ENCODE measurements around the gene CACNA2D4.

Gene CACNA2D4

GRCh38 chr12:1806301-1807086, 112.0 kb downstream of the CACNA2D4 start:
- DNase-seq (ENCODE audit: low read depth, low spot score) = no peak
- in situ Hi-C loops (cut with HindIII; ENCODE audit: low sequenced_read_pairs) = no loop called here
- TF ChIP-seq, protein P1, sequence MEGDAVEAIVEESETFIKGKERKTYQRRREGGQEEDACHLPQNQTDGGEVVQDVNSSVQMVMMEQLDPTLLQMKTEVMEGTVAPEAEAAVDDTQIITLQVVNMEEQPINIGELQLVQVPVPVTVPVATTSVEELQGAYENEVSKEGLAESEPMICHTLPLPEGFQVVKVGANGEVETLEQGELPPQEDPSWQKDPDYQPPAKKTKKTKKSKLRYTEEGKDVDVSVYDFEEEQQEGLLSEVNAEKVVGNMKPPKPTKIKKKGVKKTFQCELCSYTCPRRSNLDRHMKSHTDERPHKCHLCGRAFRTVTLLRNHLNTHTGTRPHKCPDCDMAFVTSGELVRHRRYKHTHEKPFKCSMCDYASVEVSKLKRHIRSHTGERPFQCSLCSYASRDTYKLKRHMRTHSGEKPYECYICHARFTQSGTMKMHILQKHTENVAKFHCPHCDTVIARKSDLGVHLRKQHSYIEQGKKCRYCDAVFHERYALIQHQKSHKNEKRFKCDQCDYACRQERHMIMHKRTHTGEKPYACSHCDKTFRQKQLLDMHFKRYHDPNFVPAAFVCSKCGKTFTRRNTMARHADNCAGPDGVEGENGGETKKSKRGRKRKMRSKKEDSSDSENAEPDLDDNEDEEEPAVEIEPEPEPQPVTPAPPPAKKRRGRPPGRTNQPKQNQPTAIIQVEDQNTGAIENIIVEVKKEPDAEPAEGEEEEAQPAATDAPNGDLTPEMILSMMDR (IDR thresholded peaks at IDR 0.05; ENCODE audit: low read depth, low read length) = no peak
- no peak overlapping the region for H3K4me3 ChIP-seq (ENCODE audit: low read depth, low read length)

- in situ Hi-C loops (cut with HindIII; ENCODE audit: low sequenced_read_pairs) = no loop called here
- TF ChIP-seq, protein P1 (IDR thresholded peaks at IDR 0.05; ENCODE audit: low read depth, low read length) = no peak
- DNase-seq (ENCODE audit: low read depth, low spot score) = no peak
- no peak overlapping the region for H3K4me3 ChIP-seq (ENCODE audit: low read depth, low read length)
Observed at GRCh38 chr12:1805441-1806081, 112.9 kb downstream of the CACNA2D4 start.

DNA sequence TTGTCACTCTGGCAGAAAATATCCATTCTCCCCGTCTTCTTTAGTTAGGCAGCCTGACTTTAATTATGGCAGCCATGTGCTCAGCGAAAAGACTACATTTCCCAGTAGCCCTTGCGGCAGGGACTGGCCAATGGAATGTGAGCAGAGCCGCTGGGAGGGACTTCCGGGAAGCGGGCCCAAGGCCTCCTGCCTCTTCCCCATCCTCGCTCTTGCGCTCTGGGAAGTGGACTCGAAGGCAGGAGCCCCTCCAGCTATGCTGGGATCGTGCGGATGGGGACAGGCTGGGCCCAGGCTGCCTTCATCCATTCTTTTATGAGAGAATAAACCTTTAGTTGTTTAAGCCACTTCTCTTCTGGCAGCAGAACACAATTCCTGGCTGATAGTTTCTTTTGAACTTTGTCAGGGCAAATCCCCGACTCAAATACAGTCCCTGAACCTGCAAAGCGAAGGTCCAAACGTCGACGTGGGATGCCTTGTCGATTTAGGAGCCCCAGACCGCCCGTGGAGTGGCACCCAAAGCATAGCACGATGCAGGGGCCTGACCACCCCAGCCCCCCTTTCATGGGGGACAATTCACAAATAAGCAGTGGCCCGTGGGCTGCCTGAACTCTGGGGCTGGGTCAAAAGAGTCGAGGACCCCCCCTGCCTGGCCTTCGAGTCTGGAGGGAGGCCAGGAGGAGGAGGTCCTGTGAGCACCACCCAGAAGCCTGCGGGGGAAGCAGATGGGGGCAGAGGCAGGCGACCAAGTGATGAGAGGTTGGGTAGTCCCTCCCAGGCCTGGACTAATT, 113.7 kb downstream of the CACNA2D4 start:
- in situ Hi-C loops (cut with HindIII; ENCODE audit: low sequenced_read_pairs) = no loop called here
- H3K4me3 ChIP-seq (ENCODE audit: low read depth, low read length) = no peak overlapping the region
- peak; percentile 85 for DNase-seq (ENCODE audit: low read depth, low spot score)
- TF ChIP-seq, protein P1 (IDR thresholded peaks at IDR 0.05; ENCODE audit: low read depth, low read length) = no peak

DNA sequence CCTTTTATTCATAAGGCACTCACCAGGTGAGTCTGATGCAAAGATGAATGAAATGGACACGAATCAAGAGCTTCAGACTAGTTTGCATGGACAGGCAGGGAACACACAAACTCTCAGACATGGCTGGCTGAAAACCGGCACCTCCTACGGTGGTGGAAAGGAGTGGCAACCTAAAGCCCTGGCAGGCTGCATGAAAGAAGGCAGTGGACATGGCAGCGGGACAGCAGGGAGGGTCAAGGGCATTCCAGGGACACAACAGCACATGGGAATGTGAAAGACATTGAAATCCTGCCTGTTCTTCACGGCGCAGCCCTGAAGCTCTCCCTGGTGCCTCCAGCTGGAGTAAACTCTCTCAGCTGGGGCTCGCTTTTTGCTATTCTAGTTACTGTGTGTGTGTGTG, 114.7 kb downstream of the CACNA2D4 start:
- DNase-seq (ENCODE audit: low read depth, low spot score) = no peak
- in situ Hi-C loops (cut with HindIII; ENCODE audit: low sequenced_read_pairs) = no loop called here
- H3K4me3 ChIP-seq (ENCODE audit: low read depth, low read length) = no peak overlapping the region
- TF ChIP-seq, protein P1 (IDR thresholded peaks at IDR 0.05; ENCODE audit: low read depth, low read length) = no peak

GRCh38 chr12:1801303-1801975, 117.0 kb downstream of the CACNA2D4 start:
- DNase-seq (ENCODE audit: low read depth, low spot score) = no peak
- H3K4me3 ChIP-seq (ENCODE audit: low read depth, low read length) = no peak overlapping the region
- in situ Hi-C loops (cut with HindIII; ENCODE audit: low sequenced_read_pairs) = no loop called here
- TF ChIP-seq, protein P1 (IDR thresholded peaks at IDR 0.05; ENCODE audit: low read depth, low read length) = no peak

Measured in astrocyte of the spinal cord (primary cell).